Activated CD4-positive, alpha-beta T cell treated with anti-CD3 and anti-CD28 coated beads for 36 hours (primary cell): ENCODE data around the gene FOLR1. TPM values are rescaled to one million over a fixed set of nuclear protein-coding genes. Genes with fewer than 3 reads are reported as not detected.
"Not testable (repeated sequence)": the region's sequence is repeated elsewhere in the genome, so short reads cannot be mapped to it uniquely, and the experiment has no call there.

Source experiments
- ATAC-seq: fragments of 200-7000 bp; cut with Tn5 transposase; one replicate; pipeline ENCODE4 v1.10.0; 2021; ENCODE audit warnings: mild to moderate bottlenecking, moderate library complexity
- CTCF ChIA-PET: fragments of 350-600 bp; sonication (Branson Sonifier 250); formaldehyde crosslinking; loops from one replicate; lab custom pipeline; 2021; ENCODE audit warnings: antibody characterized with exemption; lab: Charles Lee
- POLR2A ChIA-PET: fragments of 350-600 bp; sonication (Branson Sonifier 250); formaldehyde crosslinking; loops from one replicate; lab custom pipeline; 2021; ENCODE audit warnings: antibody characterized with exemption, inconsistent platforms; lab: Charles Lee
- DNase-seq: peaks from one replicate; pipeline ENCODE4 v3.0.0-alpha.2; 2020
- H3K27ac Mint-ChIP-seq: one replicate; pipeline ENCODE4 v1.8.0; 2021; ENCODE audit warnings: mixed read lengths
- H3K27me3 Mint-ChIP-seq: one replicate; pipeline ENCODE4 v1.8.0; 2021; ENCODE audit warnings: mixed read lengths
- H3K36me3 Mint-ChIP-seq: one replicate; pipeline ENCODE4 v1.8.0; 2021; ENCODE audit warnings: low read depth, mixed read lengths
- H3K4me1 Mint-ChIP-seq: one replicate; pipeline ENCODE4 v1.8.0; 2021; ENCODE audit warnings: mixed read lengths
- H3K4me3 Mint-ChIP-seq: one replicate; pipeline ENCODE4 v1.8.0; 2021; ENCODE audit warnings: mild to moderate bottlenecking, moderate library complexity, mixed read lengths
- H3K9me3 Mint-ChIP-seq: one replicate; pipeline ENCODE4 v1.8.0; 2021; ENCODE audit warnings: low read depth, mixed read lengths
- intact Hi-C, 2 experiments: fragments of 100-400 bp; cut with DNase I in 1 of 2; cut with micrococcal nuclease in 1 of 2; formaldehyde crosslinking; loops; one replicate each; pipeline versions ENCODE4 v1.14.2 to v1.15.1; 2022 to 2024; cut with DNase I, micrococcal nuclease
- total RNA-seq, 2 experiments: library from RNA; stranded (reverse); gene quantifications; one replicate each; pipeline ENCODE4 v1.2.3, GENCODE V29; 2021

FOLR1 gene
- total RNA-seq, 2 experiments from 2014 or later = not detected

- H3K4me3 Mint-ChIP-seq, DNase-seq, H3K36me3 Mint-ChIP-seq, ATAC-seq, CTCF ChIA-PET, H3K9me3 Mint-ChIP-seq, H3K27ac Mint-ChIP-seq, POLR2A ChIA-PET, H3K27me3 Mint-ChIP-seq: not testable (repeated sequence)
- H3K4me1 Mint-ChIP-seq = peaks cover 12% of the 10 kb centered on the region
- intact Hi-C loops = loop anchor here in 1 of 2 experiments (1.0 kb wide), 1 partner anchor 38 kb away; no protein-coding TSS in a partner anchor
These were observed 10.4 kb upstream of the FOLR1 start for GRCh38 chr11:72181553-72181958.

GRCh38 chr11:72188267-72188666, 3.7 kb upstream of the FOLR1 start:
- no peaks in the 10 kb centered on the region for H3K9me3 Mint-ChIP-seq
- CTCF ChIA-PET = interaction anchor here (0.9 kb wide), 1 partner anchor 59 kb away, joined by 4 read pairs; no protein-coding TSS in a partner anchor
- H3K36me3 Mint-ChIP-seq = no peaks in the 10 kb centered on the region
- H3K27ac Mint-ChIP-seq = no peak overlapping the region
- no peak for ATAC-seq
- peaks cover 1% of the 10 kb centered on the region for H3K4me1 Mint-ChIP-seq
- POLR2A ChIA-PET = no interaction called here
- intact Hi-C loops = no loop called here
- DNase-seq = no peak
- H3K4me3 Mint-ChIP-seq = no peak overlapping the region
- peaks cover 4% of the 10 kb centered on the region for H3K27me3 Mint-ChIP-seq

- Mint-ChIP-seq H3K4me1 (no peaks in the 10 kb centered on the region), H3K9me3 (no peaks in the 10 kb centered on the region), H3K27me3 (no peaks in the 10 kb centered on the region), H3K36me3 (no peaks in the 10 kb centered on the region), H3K4me3 (no peak overlapping the region), H3K27ac (no peak overlapping the region)
- ChIA-PET CTCF (interaction anchor here (1.1 to 1.2 kb wide), 2 partner anchors 46 to 241 kb away, joined by 3 to 4 read pairs; no protein-coding TSS in a partner anchor), POLR2A (no interaction called here)
- ATAC-seq (no peak), DNase-seq (no peak)
- intact Hi-C loops = no loop called here
These were observed 2.3 kb upstream of the FOLR1 start for GRCh38 chr11:72189455-72190250.

GRCh38 chr11:72190631-72191071, 1.3 kb upstream of the FOLR1 start:
- Mint-ChIP-seq H3K27ac (no peak overlapping the region), H3K27me3 (no peaks in the 10 kb centered on the region), H3K4me3 (no peak overlapping the region), H3K9me3 (no peaks in the 10 kb centered on the region), H3K36me3 (no peaks in the 10 kb centered on the region), H3K4me1 (no peaks in the 10 kb centered on the region)
- intact Hi-C loops = no loop called here
- ChIA-PET CTCF (interaction anchor here (0.5 to 1.3 kb wide), 3 partner anchors 58 to 1624 kb away, joined by 3 to 4 read pairs (median 4); no protein-coding TSS in a partner anchor), POLR2A (no interaction called here)
- ATAC-seq (no peak), DNase-seq (no peak)

GRCh38 chr11:72195518-72196270, 3.8 kb downstream of the FOLR1 start:
- ChIA-PET POLR2A (no interaction called here), CTCF (interaction anchor here (1.0 kb wide), 1 partner anchor 83 kb away, joined by 3 read pairs; the partner anchor contains the start of gene ANAPC15)
- Mint-ChIP-seq H3K27me3 (no peaks in the 10 kb centered on the region), H3K36me3 (no peaks in the 10 kb centered on the region), H3K4me1 (no peaks in the 10 kb centered on the region), H3K9me3 (no peaks in the 10 kb centered on the region), H3K27ac (no peak overlapping the region), H3K4me3 (no peak overlapping the region)
- ATAC-seq (no peak), DNase-seq (no peak)
- intact Hi-C loops = no loop called here

- H3K36me3 Mint-ChIP-seq, DNase-seq, H3K27ac Mint-ChIP-seq, H3K4me1 Mint-ChIP-seq, intact Hi-C loops, H3K27me3 Mint-ChIP-seq, ATAC-seq, CTCF ChIA-PET, POLR2A ChIA-PET, H3K4me3 Mint-ChIP-seq, H3K9me3 Mint-ChIP-seq: not testable (repeated sequence)
These were observed 9.5 kb downstream of the FOLR1 start for GRCh38 chr11:72201445-72201844.

GRCh38 chr11:72202571-72202970, 10.6 kb downstream of the FOLR1 start:
- ATAC-seq (no peak), DNase-seq (no peak)
- no peaks in the 10 kb centered on the region for H3K4me1 Mint-ChIP-seq
- ChIA-PET POLR2A (no interaction called here), CTCF (interaction anchor here (0.6 to 0.9 kb wide), 2 partner anchors 145 to 226 kb away, joined by 4 to 5 read pairs; no protein-coding TSS in a partner anchor)
- H3K27ac Mint-ChIP-seq = no peak overlapping the region
- intact Hi-C loops = no loop called here
- no peaks in the 10 kb centered on the region for H3K36me3 Mint-ChIP-seq
- no peaks in the 10 kb centered on the region for H3K9me3 Mint-ChIP-seq
- H3K4me3 Mint-ChIP-seq = no peak overlapping the region
- H3K27me3 Mint-ChIP-seq = no peaks in the 10 kb centered on the region

- intact Hi-C loops = no loop called here
- Mint-ChIP-seq H3K36me3 (no peaks in the 10 kb centered on the region), H3K27ac (no peak overlapping the region), H3K4me3 (no peak overlapping the region), H3K9me3 (no peaks in the 10 kb centered on the region), H3K27me3 (peaks cover 1% of the 10 kb centered on the region), H3K4me1 (no peaks in the 10 kb centered on the region)
- ChIA-PET CTCF (interaction anchor here (0.9 kb wide), 1 partner anchor 226 kb away, joined by 4 read pairs; no protein-coding TSS in a partner anchor), POLR2A (no interaction called here)
- no peak for DNase-seq
- ATAC-seq = no peak
These were observed 11.2 kb downstream of the FOLR1 start for GRCh38 chr11:72203163-72203562.

- Mint-ChIP-seq H3K9me3 (peaks cover 13% of the 10 kb centered on the region), H3K4me1 (no peaks in the 10 kb centered on the region), H3K27me3 (peaks cover 8% of the 10 kb centered on the region), H3K4me3 (no peak overlapping the region), H3K27ac (no peak overlapping the region), H3K36me3 (peaks cover 5% of the 10 kb centered on the region)
- ATAC-seq = no peak
- no peak for DNase-seq
- ChIA-PET CTCF (no interaction called here), POLR2A (no interaction called here)
- intact Hi-C loops = no loop called here
These were observed 12.9 kb downstream of the FOLR1 start for GRCh38 chr11:72204886-72205285.

GRCh38 chr11:72206794-72207193, 14.9 kb downstream of the FOLR1 start:
- H3K27ac Mint-ChIP-seq, H3K36me3 Mint-ChIP-seq, POLR2A ChIA-PET, H3K4me1 Mint-ChIP-seq, intact Hi-C loops, ATAC-seq, H3K4me3 Mint-ChIP-seq, DNase-seq: not testable (repeated sequence)
- peaks cover 10% of the 10 kb centered on the region for H3K27me3 Mint-ChIP-seq
- peaks cover 14% of the 10 kb centered on the region for H3K9me3 Mint-ChIP-seq
- CTCF ChIA-PET = interaction anchor here (0.9 kb wide), 1 partner anchor 24 kb away, joined by 3 read pairs; no protein-coding TSS in a partner anchor

- ChIA-PET CTCF (no interaction called here), POLR2A (no interaction called here)
- intact Hi-C loops = no loop called here
- no peak overlapping the region for H3K4me3 Mint-ChIP-seq
- DNase-seq (no peak), ATAC-seq (no peak)
- peaks cover 13% of the 10 kb centered on the region for H3K27me3 Mint-ChIP-seq
- peaks cover 14% of the 10 kb centered on the region for H3K9me3 Mint-ChIP-seq
- peaks cover 5% of the 10 kb centered on the region for H3K36me3 Mint-ChIP-seq
- no peak overlapping the region for H3K27ac Mint-ChIP-seq
- H3K4me1 Mint-ChIP-seq = no peaks in the 10 kb centered on the region
These were observed 16.3 kb downstream of the FOLR1 start for GRCh38 chr11:72208281-72208680.
